MCF 10A (cell line): ENCODE measurements around the gene PDE8B. TPM values are rescaled to one million over a fixed set of nuclear protein-coding genes. Genes with fewer than 3 reads are reported as not detected.

Source experiments
- BruUV-seq: library from RNA; stranded (reverse); fragments of 400-500 nt; replicated peaks from 2 replicates; lab custom pipeline; 2021; lab: Mats Ljungman, UMichigan
- CTCF ChIA-PET: fragments of 300-600 bp; sonication (Branson Sonifier 250); formaldehyde crosslinking; extraction: SDS; loops from one replicate; lab custom pipeline; 2021; ENCODE audit warnings: antibody characterized with exemption, inconsistent platforms; lab: Yijun Ruan, JAX
- POLR2A ChIA-PET: fragments of 300-600, 350-650 bp; sonication (Branson Sonifier 250); formaldehyde crosslinking; extraction: SDS; loops from one replicate; lab custom pipeline; 2020; ENCODE audit warnings: antibody characterized with exemption, inconsistent platforms; lab: Yijun Ruan, JAX
- DNase-seq: peaks from one replicate; pipeline ENCODE4 v3.0.0-alpha.2; 2018; ENCODE audit not compliant: unreplicated experiment
- H3K27ac Mint-ChIP-seq: one replicate; pipeline ENCODE4 v1.8.0; 2022; ENCODE audit warnings: mild to moderate bottlenecking, low read depth, mixed read lengths; ENCODE audit not compliant: unreplicated experiment
- H3K27me3 Mint-ChIP-seq: one replicate; pipeline ENCODE4 v1.8.0; 2022; ENCODE audit warnings: mixed read lengths; ENCODE audit not compliant: insufficient read depth, unreplicated experiment
- H3K36me3 Mint-ChIP-seq: one replicate; pipeline ENCODE4 v1.8.0; 2022; ENCODE audit warnings: mild to moderate bottlenecking, moderate library complexity, mixed read lengths; ENCODE audit not compliant: insufficient read depth, unreplicated experiment
- H3K4me1 Mint-ChIP-seq: one replicate; pipeline ENCODE4 v1.8.0; 2022; ENCODE audit warnings: mixed read lengths; ENCODE audit not compliant: insufficient read depth, unreplicated experiment
- H3K4me3 Mint-ChIP-seq: one replicate; pipeline ENCODE4 v1.8.0; 2022; ENCODE audit warnings: mild to moderate bottlenecking, moderate library complexity, mixed read lengths; ENCODE audit not compliant: unreplicated experiment
- H3K9me3 Mint-ChIP-seq: one replicate; pipeline ENCODE4 v1.8.0; 2022; ENCODE audit warnings: mixed read lengths; ENCODE audit not compliant: unreplicated experiment
- CTCF ChIP-seq: fragments of 200-600 bp; IDR thresholded peaks from one replicate; pipeline ENCODE4 v1.8.0; 2022; ENCODE audit warnings: antibody characterized with exemption, mild to moderate bottlenecking; ENCODE audit not compliant: unreplicated experiment
- intact Hi-C: fragments of 100-400 bp; cut with micrococcal nuclease; formaldehyde crosslinking; loops from 2 replicates; pipeline ENCODE4 v1.14.1; 2022
- total RNA-seq: library from RNA; stranded (reverse); gene quantifications from 2 replicates; pipeline ENCODE4 v1.2.3, GENCODE V29; 2022

Gene PDE8B
- total RNA-seq, 1 experiment from 2014 or later, result not detected

DNA sequence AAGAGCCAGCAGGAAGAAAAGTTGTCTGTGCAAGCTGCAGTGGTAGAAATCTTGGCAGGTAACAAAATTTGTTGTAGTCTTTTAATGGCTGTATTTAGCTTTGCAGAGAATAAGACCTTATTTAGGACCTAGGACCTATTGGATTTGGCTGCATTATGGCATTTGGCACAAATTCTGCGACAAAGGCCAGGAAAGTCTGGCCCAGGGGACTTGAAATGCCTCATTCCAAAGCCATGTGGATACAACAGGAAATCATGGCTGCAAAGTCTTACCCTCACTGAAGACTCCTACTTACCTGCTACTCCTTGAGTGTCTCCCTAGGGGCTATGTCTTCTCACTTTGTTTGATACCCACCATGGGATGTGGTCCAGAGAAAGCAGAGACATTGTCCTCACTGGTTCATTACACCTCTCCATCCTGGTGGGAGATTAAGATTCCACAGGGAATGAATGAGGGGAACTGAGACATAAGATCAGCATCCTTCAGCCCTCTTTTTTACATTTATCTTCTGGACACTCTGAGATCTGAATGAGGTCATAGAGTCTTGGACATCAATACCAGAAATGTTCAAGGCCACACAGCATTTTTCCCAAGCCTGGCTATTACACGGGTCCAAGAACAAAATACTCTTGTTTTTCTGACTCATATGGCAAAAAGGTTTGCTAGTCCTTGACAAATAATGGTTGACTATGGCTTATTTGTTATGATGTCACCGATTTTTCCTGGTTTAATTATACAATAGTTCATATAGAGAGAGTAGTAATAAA lies 119.4 kb downstream of the PDE8B start:
- POLR2A ChIA-PET, result no interaction called here

DNA sequence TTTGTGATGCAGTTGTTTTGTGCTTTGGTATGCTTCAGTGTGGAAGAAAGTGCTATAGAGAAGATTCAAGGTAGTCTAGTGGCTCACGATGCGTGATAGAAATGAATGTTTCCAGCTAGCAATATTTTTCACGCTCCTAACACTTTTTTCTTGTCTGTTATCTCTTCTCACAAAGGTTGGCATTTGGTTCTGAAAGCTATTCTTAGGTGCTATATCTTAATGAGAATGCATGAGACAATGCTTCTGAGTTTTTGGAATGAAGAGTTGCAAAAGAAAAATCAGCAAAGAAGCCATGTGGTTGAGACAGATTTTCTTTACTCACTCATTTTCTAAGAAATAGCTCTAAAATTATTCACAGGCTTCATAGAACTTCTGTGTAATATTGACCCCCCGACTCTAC lies 122.6 kb downstream of the PDE8B start:
- intact Hi-C loops, result no loop called here
- DNase-seq, result no peak
- Mint-ChIP-seq H3K9me3 (no peaks in the 10 kb centered on the region), H3K27me3 (peaks cover 8% of the 10 kb centered on the region), H3K4me3 (no peak overlapping the region), H3K4me1 (no peaks in the 10 kb centered on the region), H3K36me3 (no peaks in the 10 kb centered on the region), H3K27ac (no peak overlapping the region)
- ChIA-PET CTCF (no interaction called here), POLR2A (interaction anchor here (1.2 kb wide), 1 partner anchor 20 kb away, joined by 3 read pairs; no protein-coding TSS in a partner anchor)
- no TSS peak for BruUV-seq
- no peak for TF ChIP-seq CTCF

More for the DNA sequence above, 119.4 kb downstream of the PDE8B start:
- H3K27ac Mint-ChIP-seq, result no peak overlapping the region
- no peak for TF ChIP-seq CTCF
- no TSS peak for BruUV-seq
- no peaks in the 10 kb centered on the region for H3K9me3 Mint-ChIP-seq
- CTCF ChIA-PET, result no interaction called here
- H3K4me1 Mint-ChIP-seq, result no peaks in the 10 kb centered on the region
- no peak overlapping the region for H3K4me3 Mint-ChIP-seq
- intact Hi-C loops, result no loop called here
- peaks cover 8% of the 10 kb centered on the region for H3K27me3 Mint-ChIP-seq
- no peaks in the 10 kb centered on the region for H3K36me3 Mint-ChIP-seq
- DNase-seq, result no peak

- no peak for DNase-seq
- POLR2A ChIA-PET, result interaction anchor here (1.2 kb wide), 1 partner anchor 20 kb away, joined by 3 read pairs; no protein-coding TSS in a partner anchor
- no TSS peak for BruUV-seq
- intact Hi-C loops, result no loop called here
- Mint-ChIP-seq H3K4me3 (no peak overlapping the region), H3K4me1 (no peaks in the 10 kb centered on the region), H3K27ac (no peak overlapping the region), H3K9me3 (no peaks in the 10 kb centered on the region), H3K27me3 (peaks cover 8% of the 10 kb centered on the region), H3K36me3 (no peaks in the 10 kb centered on the region)
- CTCF ChIA-PET, result interaction anchor here (1.7 kb wide), 1 partner anchor 8 kb away, joined by 5 read pairs; no protein-coding TSS in a partner anchor
- TF ChIP-seq CTCF, result no peak
These were observed 123.1 kb downstream of the PDE8B start for GRCh38 chr5:77333451-77334123.

- ChIA-PET POLR2A (interaction anchor here (1.4 kb wide), 1 partner anchor 11 kb away, joined by 3 read pairs; no protein-coding TSS in a partner anchor), CTCF (no interaction called here)
- BruUV-seq, result no TSS peak
- Mint-ChIP-seq H3K4me3 (no peak overlapping the region), H3K27me3 (no peaks in the 10 kb centered on the region), H3K4me1 (no peaks in the 10 kb centered on the region), H3K27ac (no peak overlapping the region), H3K9me3 (no peaks in the 10 kb centered on the region), H3K36me3 (no peaks in the 10 kb centered on the region)
- no peak for DNase-seq
- intact Hi-C loops, result no loop called here
- TF ChIP-seq CTCF, result no peak
These were observed 126.8 kb downstream of the PDE8B start for GRCh38 chr5:77337246-77337645.
